Gastrocnemius medialis (tissue), 4 donors: ENCODE data around the gene PLPPR2. TPM values are rescaled to one million over a fixed set of nuclear protein-coding genes. Genes with fewer than 3 reads are reported as not detected.

Source experiments
- ATAC-seq, 2 donors: fragments of 150-250 bp; one replicate each; pipeline ENCODE4 v1.9.1; 2016
- DNase-seq, 2 donors: peaks; one replicate each; pipeline ENCODE4 v3.0.0-alpha.2; 2019
- H3K27ac ChIP-seq, 4 donors: fragments of 200-600 bp; sonication (generic); 1 replicate in 1 of 4; 2 replicates in 3 of 4; pipeline ENCODE4 v1.5.1; 2016 to 2018; ENCODE audit warnings: mild to moderate bottlenecking in 2 of 4, moderate library complexity in 1 of 4
- H3K27me3 ChIP-seq, 3 donors: fragments of 200-600 bp; sonication (generic) in 2 of 3; 1 replicate in 1 of 3; 2 replicates in 2 of 3; pipeline versions ENCODE4 v1.5.1 to v1.6.0; 2016 to 2019; ENCODE audit warnings: mild to moderate bottlenecking in 1 of 3, moderate library complexity in 1 of 3
- H3K36me3 ChIP-seq, 2 donors: fragments of 200-600 bp; sonication (generic) in 1 of 2; one replicate each; pipeline ENCODE4 v1.5.1; 2017 to 2018
- H3K4me1 ChIP-seq, 2 donors: fragments of 200-600 bp; sonication (generic) in 1 of 2; one replicate each; pipeline ENCODE4 v1.5.1; 2016 to 2017; ENCODE audit warnings: mild to moderate bottlenecking in 2 of 2
- H3K4me3 ChIP-seq, 4 donors: fragments of 200-600 bp; sonication (generic) in 3 of 4; 1 replicate in 1 of 4; 2 replicates in 3 of 4; pipeline ENCODE4 v1.5.1; 2016 to 2019; ENCODE audit warnings: mild to moderate bottlenecking in 2 of 4
- H3K9me3 ChIP-seq, 3 donors: fragments of 200-600 bp; sonication (generic) in 2 of 3; 1 replicate in 1 of 3; 2 replicates in 2 of 3; pipeline ENCODE4 v1.5.1; 2016 to 2019
- POLR2A ChIP-seq, 2 donors: fragments of 450-650 bp; IDR thresholded peaks; one replicate each; pipeline ENCODE4 v1.6.1; 2017; ENCODE audit warnings: antibody characterized with exemption in 2 of 2, mild to moderate bottlenecking in 2 of 2, moderate library complexity in 2 of 2
- in situ Hi-C, 4 donors: fragments of 200-750 bp; cut with MboI; loops; one replicate each; pipeline versions ENCODE4 v1.15.0 to v1.8.0; 2017; ENCODE audit warnings: low sequenced_read_pairs in 4 of 4
- intact Hi-C: fragments of 100-400 bp; cut with DNase I; formaldehyde crosslinking; loops from one replicate; pipeline ENCODE4 v1.15.1; 2023; ENCODE audit warnings: low total_unique reads
- total RNA-seq, 4 donors: library from RNA; depleted of rRNA; stranded (reverse); fragments of >200 nt; gene quantifications; one replicate each; pipeline versions ENCODE4 v1.1.0 to v1.2.3, GENCODE V29; 2016
- TF ChIP-seq, protein P1 (sequence below), 5 experiments: fragments of 450-650 bp in 3 of 5; fragments of 200-600 bp in 2 of 5; sonication (generic) in 2 of 5; IDR thresholded peaks in 4 of 5; conservative IDR thresholded peaks in 1 of 5; 1 replicate in 4 of 5; 2 replicates in 1 of 5; pipeline ENCODE4 v1.5.1; 2016 to 2019; ENCODE audit warnings: antibody characterized with exemption in 5 of 5, mild to moderate bottlenecking in 3 of 5, moderate library complexity in 3 of 5

The PLPPR2 gene
- total RNA-seq, 4 donors from 2014 or later, result 18.6 to 46.2 (median 36.9) TPM

DNA sequence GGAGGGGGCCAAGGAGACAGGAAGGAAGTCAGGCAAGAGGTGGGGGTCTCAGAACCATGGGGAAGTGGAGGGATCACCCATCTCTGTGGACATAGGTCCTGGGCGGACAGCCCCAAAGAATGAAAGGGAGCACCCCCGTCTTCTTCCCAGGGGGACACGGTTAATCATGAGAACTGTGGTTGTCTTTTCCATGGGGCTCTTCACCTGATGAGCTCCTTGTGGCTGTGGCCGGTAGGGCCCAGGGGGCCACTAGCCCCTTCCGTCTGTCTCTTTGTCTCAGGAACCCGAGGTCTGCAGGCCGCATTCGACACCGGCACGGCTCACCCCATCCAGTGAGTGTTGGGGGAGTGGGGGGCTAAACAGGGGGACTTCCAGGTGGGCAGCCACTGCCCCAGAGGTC, 8.6 kb downstream of the PLPPR2 start:
- Histone ChIP-seq H3K9me3 (no peaks in the 10 kb centered on the region), H3K4me3 (no peak overlapping the region), H3K27me3 (no peaks in the 10 kb centered on the region), H3K36me3 (peaks cover 0 to 36% of the 10 kb centered on the region in 2 donors), H3K4me1 (no peaks in the 10 kb centered on the region), H3K27ac (no peak overlapping the region)
- no peak for DNase-seq
- no peak for ATAC-seq
- intact Hi-C loops, result no loop called here
- in situ Hi-C loops, result no loop called here
- TF ChIP-seq, protein P1, sequence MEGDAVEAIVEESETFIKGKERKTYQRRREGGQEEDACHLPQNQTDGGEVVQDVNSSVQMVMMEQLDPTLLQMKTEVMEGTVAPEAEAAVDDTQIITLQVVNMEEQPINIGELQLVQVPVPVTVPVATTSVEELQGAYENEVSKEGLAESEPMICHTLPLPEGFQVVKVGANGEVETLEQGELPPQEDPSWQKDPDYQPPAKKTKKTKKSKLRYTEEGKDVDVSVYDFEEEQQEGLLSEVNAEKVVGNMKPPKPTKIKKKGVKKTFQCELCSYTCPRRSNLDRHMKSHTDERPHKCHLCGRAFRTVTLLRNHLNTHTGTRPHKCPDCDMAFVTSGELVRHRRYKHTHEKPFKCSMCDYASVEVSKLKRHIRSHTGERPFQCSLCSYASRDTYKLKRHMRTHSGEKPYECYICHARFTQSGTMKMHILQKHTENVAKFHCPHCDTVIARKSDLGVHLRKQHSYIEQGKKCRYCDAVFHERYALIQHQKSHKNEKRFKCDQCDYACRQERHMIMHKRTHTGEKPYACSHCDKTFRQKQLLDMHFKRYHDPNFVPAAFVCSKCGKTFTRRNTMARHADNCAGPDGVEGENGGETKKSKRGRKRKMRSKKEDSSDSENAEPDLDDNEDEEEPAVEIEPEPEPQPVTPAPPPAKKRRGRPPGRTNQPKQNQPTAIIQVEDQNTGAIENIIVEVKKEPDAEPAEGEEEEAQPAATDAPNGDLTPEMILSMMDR (IDR thresholded peaks at IDR 0.05 in 4 of 5, conservative IDR thresholded peaks at IDR 0.05 in 1 of 5), result no peak
- no peak for TF ChIP-seq POLR2A (IDR thresholded peaks at IDR 0.05)

DNA sequence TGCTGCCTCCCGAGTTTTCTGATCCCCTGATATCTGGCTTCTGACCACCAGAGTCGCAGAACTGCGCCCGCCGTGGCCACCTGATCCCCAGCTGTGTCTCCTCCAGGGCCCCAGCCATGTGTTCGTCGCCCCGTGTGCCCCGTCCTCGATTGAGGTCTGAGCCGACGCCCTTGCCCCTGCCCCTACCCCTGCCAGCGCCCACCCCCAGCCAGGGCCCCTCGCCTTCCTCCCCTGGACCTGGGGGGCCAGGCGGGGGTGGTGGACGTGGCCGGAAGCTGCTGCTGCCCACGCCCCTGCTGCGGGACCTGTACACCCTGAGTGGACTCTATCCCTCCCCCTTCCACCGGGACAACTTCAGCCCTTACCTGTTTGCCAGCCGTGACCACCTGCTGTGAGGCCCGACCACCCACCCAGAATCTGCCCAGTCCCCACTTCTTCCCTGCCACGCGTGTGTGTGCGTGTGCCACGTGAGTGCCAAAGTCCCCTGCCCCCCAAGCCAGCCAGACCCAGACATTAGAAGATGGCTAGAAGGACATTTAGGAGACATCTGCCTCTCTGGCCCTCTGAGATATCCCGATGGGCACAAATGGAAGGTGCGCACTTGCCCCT, 9.2 kb downstream of the PLPPR2 start:
- in situ Hi-C loops (no loop called here), intact Hi-C loops (no loop called here)
- DNase-seq, result no peak
- no peak overlapping the region for H3K27ac ChIP-seq
- no peaks in the 10 kb centered on the region for H3K9me3 ChIP-seq
- H3K36me3 ChIP-seq, result peaks cover 0 to 34% of the 10 kb centered on the region in 2 donors
- no peak for ATAC-seq
- H3K4me3 ChIP-seq, result no peak overlapping the region
- TF ChIP-seq POLR2A (IDR thresholded peaks at IDR 0.05), result no peak
- TF ChIP-seq, protein P1 (IDR thresholded peaks at IDR 0.05 in 4 of 5, conservative IDR thresholded peaks at IDR 0.05 in 1 of 5), result no peak
- no peaks in the 10 kb centered on the region for H3K27me3 ChIP-seq
- no peaks in the 10 kb centered on the region for H3K4me1 ChIP-seq

DNA sequence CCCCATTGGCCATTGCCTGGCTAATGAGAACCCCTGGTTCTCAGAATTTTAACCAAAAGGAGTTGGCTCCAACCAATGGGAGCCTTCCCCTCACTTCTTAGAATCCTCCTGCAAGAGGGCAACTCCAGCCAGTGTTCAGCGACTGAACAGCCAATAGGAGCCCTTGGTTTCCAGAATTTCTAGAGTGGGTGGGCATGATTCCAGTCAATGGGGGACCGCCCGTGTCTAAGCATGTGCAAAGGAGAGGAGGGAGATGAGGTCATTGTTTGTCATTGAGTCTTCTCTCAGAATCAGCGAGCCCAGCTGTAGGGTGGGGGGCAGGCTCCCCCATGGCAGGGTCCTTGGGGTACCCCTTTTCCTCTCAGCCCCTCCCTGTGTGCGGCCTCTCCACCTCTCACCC, 9.7 kb downstream of the PLPPR2 start:
- intact Hi-C loops, result no loop called here
- no peaks in the 10 kb centered on the region for H3K9me3 ChIP-seq
- H3K27ac ChIP-seq, result no peak overlapping the region
- no peaks in the 10 kb centered on the region for H3K4me1 ChIP-seq
- in situ Hi-C loops, result no loop called here
- ATAC-seq (no peak), DNase-seq (no peak)
- no peaks in the 10 kb centered on the region for H3K27me3 ChIP-seq
- TF ChIP-seq POLR2A (IDR thresholded peaks at IDR 0.05), result no peak
- TF ChIP-seq, protein P1 (IDR thresholded peaks at IDR 0.05 in 4 of 5, conservative IDR thresholded peaks at IDR 0.05 in 1 of 5), result no peak
- peaks cover 0 to 30% of the 10 kb centered on the region in 2 donors for H3K36me3 ChIP-seq
- no peak overlapping the region for H3K4me3 ChIP-seq

DNA sequence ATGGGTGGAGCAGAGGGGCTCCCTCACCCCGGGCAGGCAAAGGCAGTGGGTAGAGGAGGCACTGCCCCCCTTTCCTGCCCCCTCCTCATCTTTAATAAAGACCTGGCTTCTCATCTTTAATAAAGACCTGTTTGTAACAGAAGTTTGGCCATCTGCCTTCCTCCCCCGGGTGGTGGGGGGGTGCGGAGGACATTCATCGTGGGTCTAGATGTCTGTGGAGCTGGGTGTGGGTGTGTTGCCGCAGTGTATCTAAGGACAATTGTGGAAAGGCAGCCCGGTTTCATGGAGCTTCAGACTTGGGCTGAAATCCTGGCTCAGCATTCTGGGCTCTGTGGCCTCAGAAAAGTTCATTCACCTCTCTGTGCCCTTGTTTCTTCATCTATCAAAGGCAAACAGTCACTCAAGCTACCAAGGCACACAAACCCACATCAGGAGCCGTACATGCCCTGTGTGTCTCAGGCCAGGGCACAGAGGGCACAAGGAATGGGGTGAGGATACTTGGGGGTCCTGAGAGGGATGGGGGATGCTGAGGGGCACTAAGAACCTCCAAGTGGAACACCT, 10.4 kb downstream of the PLPPR2 start:
- H3K36me3 ChIP-seq, result peaks cover 0 to 30% of the 10 kb centered on the region in 2 donors
- H3K27me3 ChIP-seq, result no peaks in the 10 kb centered on the region
- no peak overlapping the region for H3K27ac ChIP-seq
- no peaks in the 10 kb centered on the region for H3K9me3 ChIP-seq
- DNase-seq, result no peak
- in situ Hi-C loops, result no loop called here
- H3K4me3 ChIP-seq, result no peak overlapping the region
- ATAC-seq, result no peak
- intact Hi-C loops, result no loop called here
- no peaks in the 10 kb centered on the region for H3K4me1 ChIP-seq
- TF ChIP-seq, protein P1 (IDR thresholded peaks at IDR 0.05 in 4 of 5, conservative IDR thresholded peaks at IDR 0.05 in 1 of 5), result no peak

DNA sequence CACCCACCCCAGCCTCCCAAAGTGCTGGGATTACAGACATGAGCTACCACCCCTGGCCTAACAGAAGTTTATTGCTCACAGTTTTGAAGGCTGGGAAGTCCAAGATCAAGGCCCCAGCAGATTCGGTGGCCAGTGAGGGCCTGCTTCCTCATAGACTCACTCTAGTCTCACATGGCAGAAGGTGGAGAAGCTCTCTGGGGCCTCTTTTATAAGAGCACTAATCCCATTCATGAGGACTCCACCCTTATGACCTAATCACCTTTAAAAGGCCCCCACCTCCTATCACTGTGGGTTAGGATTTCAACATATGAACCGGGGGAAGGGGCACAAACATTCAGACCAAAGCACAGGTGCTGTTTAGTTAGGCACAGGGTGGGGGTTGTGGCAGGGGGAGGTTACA, 12.3 kb downstream of the PLPPR2 start:
- Histone ChIP-seq H3K9me3 (no peaks in the 10 kb centered on the region), H3K4me1 (no peaks in the 10 kb centered on the region), H3K36me3 (peaks cover 0 to 23% of the 10 kb centered on the region in 2 donors), H3K4me3 (no peak overlapping the region), H3K27ac (no peak overlapping the region), H3K27me3 (no peaks in the 10 kb centered on the region)
- DNase-seq (no peak), ATAC-seq (no peak)
- TF ChIP-seq, protein P1 (IDR thresholded peaks at IDR 0.05 in 4 of 5, conservative IDR thresholded peaks at IDR 0.05 in 1 of 5), result no peak
- TF ChIP-seq POLR2A (IDR thresholded peaks at IDR 0.05), result no peak
- in situ Hi-C loops (no loop called here), intact Hi-C loops (no loop called here)
